Stomach (tissue), 9 donors: ENCODE results near the gene CDH18. TPM values are rescaled to one million over a fixed set of nuclear protein-coding genes. Genes with fewer than 3 reads are reported as not detected.

Experiments
- DNase-seq, 2 donors: peaks; one replicate each; pipeline versions ENCODE4 v3.0.0 to v3.0.0-alpha.2; 2013 to 2019
- H3K27ac ChIP-seq, 5 donors: fragments of 200-600 bp in 4 of 5; sonication (generic) in 4 of 5; one replicate each; pipeline ENCODE4 v1.5.1; 2013 to 2019; ENCODE audit warnings: mild to moderate bottlenecking in 1 of 5, moderate library complexity in 1 of 5
- H3K27me3 ChIP-seq, 3 donors: fragments of 200-600 bp; sonication (generic); one replicate each; pipeline ENCODE4 v1.5.1; 2017 to 2019; ENCODE audit warnings: mixed run types in 1 of 3
- H3K36me3 ChIP-seq, 4 donors: fragments of 200-600 bp; sonication (generic); 1 replicate in 3 of 4; 2 replicates in 1 of 4; pipeline ENCODE4 v1.5.1; 2016 to 2019
- H3K4me1 ChIP-seq, 4 donors: fragments of 200-600 bp; sonication (generic); one replicate each; pipeline ENCODE4 v1.5.1; 2016 to 2019
- H3K4me3 ChIP-seq, 4 donors: fragments of 200-600 bp; sonication (generic) in 3 of 4; one replicate each; pipeline ENCODE4 v1.5.1; 2016 to 2019; ENCODE audit warnings: mild to moderate bottlenecking in 1 of 4
- H3K9me3 ChIP-seq, 4 donors: fragments of 200-600 bp; sonication (generic); one replicate each; pipeline ENCODE4 v1.5.1; 2016 to 2019
- CTCF ChIP-seq, 7 experiments: fragments of 450-650 bp in 4 of 7; fragments of 200-600 bp in 3 of 7; sonication (generic) in 3 of 7; IDR thresholded peaks; one replicate each; pipeline ENCODE4 v1.5.1; 2016 to 2019; ENCODE audit warnings: antibody characterized with exemption in 7 of 7, control low read depth in 2 of 7, mild to moderate bottlenecking in 1 of 7
- EP300 ChIP-seq: sonication (generic); formaldehyde crosslinking; IDR thresholded peaks from one replicate; pipeline ENCODE4 v1.6.1; 2017; ENCODE audit warnings: antibody characterized with exemption
- POLR2A ChIP-seq, 4 donors: fragments of 450-650 bp; IDR thresholded peaks; one replicate each; pipeline ENCODE4 v1.6.1; 2016; ENCODE audit warnings: antibody characterized with exemption in 4 of 4, control low read depth in 2 of 4, mild to moderate bottlenecking in 1 of 4, moderate library complexity in 1 of 4
- POLR2AphosphoS5 ChIP-seq, 3 donors: sonication (generic); formaldehyde crosslinking; IDR thresholded peaks; one replicate each; pipeline ENCODE4 v1.6.1; 2016; ENCODE audit warnings: antibody characterized with exemption in 3 of 3
- WGBS, 5 donors: extraction: QIAGEN DNeasy Blood & Tissue Kit in 3 of 5; methylation state at CpG; one replicate each; pipeline versions ENCODE4 v1.1.5 to v1.1.7; 2013 to 2018; 5-methylcytosine and 5-hydroxymethylcytosine counted together
- intact Hi-C: fragments of 100-400 bp; cut with DNase I; formaldehyde crosslinking; loops from one replicate; pipeline ENCODE4 v1.15.1; 2023; ENCODE audit warnings: low total_unique reads
- polyA plus RNA-seq, 3 donors: library from polyadenylated mRNA; stranded (reverse); fragments of 200-250 nt; gene quantifications; one replicate each; pipeline ENCODE4 v1.2.3, GENCODE V29; 2013
- total RNA-seq, 5 donors: library from RNA; depleted of rRNA; stranded (reverse); fragments of >200 nt; gene quantifications; one replicate each; pipeline versions ENCODE4 v1.1.0 to v1.2.3, GENCODE V29; 2014 to 2016
- donor health status: healthy with polysubstance abuse.
- donor health status: Bipolar disorder and iron deficiency.
- donor health status: healthy.

The CDH18 gene
- total and polyA plus RNA-seq, 8 donors, result 0.05 to 0.92 TPM; not detected in 6

GRCh38 chr5:19927170-19927569 is 60.8 kb downstream of the CDH18 start:
- no peak for DNase-seq
- Histone ChIP-seq H3K36me3 (no peaks in the 10 kb centered on the region), H3K4me1 (peaks cover 0 to 3% (median 0%) of the 10 kb centered on the region in 4 donors), H3K9me3 (no peaks in the 10 kb centered on the region), H3K27me3 (no peaks in the 10 kb centered on the region), H3K27ac (no peak overlapping the region), H3K4me3 (no peak overlapping the region)
- 39 to 74% (median 45%) methylated on average over 2 of the region's 2 CpGs for WGBS, 5 donors
- TF ChIP-seq POLR2A (IDR thresholded peaks at IDR 0.05), result no peak
- TF ChIP-seq CTCF (IDR thresholded peaks at IDR 0.05), result no peak
- no peak for TF ChIP-seq EP300
- TF ChIP-seq POLR2AphosphoS5 (IDR thresholded peaks at IDR 0.05), result no peak
- intact Hi-C loops, result no loop called here

- no peak overlapping the region for H3K27ac ChIP-seq
- peaks cover 0 to 3% (median 0%) of the 10 kb centered on the region in 4 donors for H3K4me1 ChIP-seq
- no peaks in the 10 kb centered on the region for H3K9me3 ChIP-seq
- intact Hi-C loops, result no loop called here
- DNase-seq, result no peak
- 79 to 84% (median 81%) methylated on average over 3 of the region's 3 CpGs for WGBS, 5 donors
- TF ChIP-seq EP300 (no peak), POLR2AphosphoS5 (IDR thresholded peaks at IDR 0.05) (no peak), POLR2A (IDR thresholded peaks at IDR 0.05) (no peak), CTCF (IDR thresholded peaks at IDR 0.05) (no peak)
- no peaks in the 10 kb centered on the region for H3K27me3 ChIP-seq
- no peak overlapping the region for H3K4me3 ChIP-seq
- H3K36me3 ChIP-seq, result no peaks in the 10 kb centered on the region
Observed at GRCh38 chr5:19923742-19924141, 64.3 kb downstream of the CDH18 start.

GRCh38 chr5:19920761-19921160 is 67.2 kb downstream of the CDH18 start:
- Histone ChIP-seq H3K27ac (no peak overlapping the region), H3K36me3 (no peaks in the 10 kb centered on the region), H3K27me3 (no peaks in the 10 kb centered on the region), H3K4me3 (no peak overlapping the region), H3K9me3 (no peaks in the 10 kb centered on the region), H3K4me1 (no peaks in the 10 kb centered on the region)
- WGBS, 5 donors, result 91 to 98% (median 97%) methylated on average over 4 of the region's 4 CpGs
- DNase-seq, result no peak
- TF ChIP-seq POLR2A (IDR thresholded peaks at IDR 0.05) (no peak), POLR2AphosphoS5 (IDR thresholded peaks at IDR 0.05) (no peak), EP300 (no peak), CTCF (IDR thresholded peaks at IDR 0.05) (no peak)
- intact Hi-C loops, result no loop called here

GRCh38 chr5:19918780-19919179 is 69.2 kb downstream of the CDH18 start:
- WGBS, 5 donors, result 71 to 75% (median 75%) methylated on average over 3 of the region's 3 CpGs
- DNase-seq, result no peak
- Histone ChIP-seq H3K27me3 (no peaks in the 10 kb centered on the region), H3K9me3 (no peaks in the 10 kb centered on the region), H3K27ac (no peak overlapping the region), H3K4me1 (no peaks in the 10 kb centered on the region), H3K36me3 (no peaks in the 10 kb centered on the region), H3K4me3 (no peak overlapping the region)
- TF ChIP-seq EP300 (no peak), POLR2AphosphoS5 (IDR thresholded peaks at IDR 0.05) (no peak), CTCF (IDR thresholded peaks at IDR 0.05) (no peak), POLR2A (IDR thresholded peaks at IDR 0.05) (no peak)
- intact Hi-C loops, result no loop called here
